Activated CD4-positive, CD25-positive, alpha-beta regulatory T cell (primary cell): ENCODE measurements around the gene HOXA1.
"Not testable (repeated sequence)": the region's sequence is repeated elsewhere in the genome, so short reads cannot be mapped to it uniquely, and the experiment has no call there.

Experiments
- DNase-seq, 4 experiments: peaks; one replicate each; lab custom pipeline; 2025; lab: John Stamatoyannopoulos, UW

HOXA1 gene

DNA sequence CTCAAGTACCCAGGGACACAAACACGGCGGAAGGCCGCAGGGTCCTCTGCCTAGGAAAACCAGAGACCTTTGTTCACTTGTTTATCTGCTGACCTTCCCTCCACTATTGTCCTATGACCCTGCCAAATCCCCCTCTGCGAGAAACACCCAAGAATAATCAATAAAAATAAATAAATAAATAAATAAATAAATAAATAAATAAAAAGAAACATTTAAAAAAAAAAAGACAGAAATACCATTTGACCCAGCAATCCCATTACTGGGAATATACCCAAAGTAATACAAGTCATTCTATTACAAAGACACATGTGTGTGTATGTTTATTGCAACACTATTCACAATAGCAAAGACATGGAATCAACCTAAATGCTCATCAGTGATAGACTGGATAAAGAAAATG is 49.8 kb downstream of the HOXA1 start:
- not testable (repeated sequence) for DNase-seq

DNA sequence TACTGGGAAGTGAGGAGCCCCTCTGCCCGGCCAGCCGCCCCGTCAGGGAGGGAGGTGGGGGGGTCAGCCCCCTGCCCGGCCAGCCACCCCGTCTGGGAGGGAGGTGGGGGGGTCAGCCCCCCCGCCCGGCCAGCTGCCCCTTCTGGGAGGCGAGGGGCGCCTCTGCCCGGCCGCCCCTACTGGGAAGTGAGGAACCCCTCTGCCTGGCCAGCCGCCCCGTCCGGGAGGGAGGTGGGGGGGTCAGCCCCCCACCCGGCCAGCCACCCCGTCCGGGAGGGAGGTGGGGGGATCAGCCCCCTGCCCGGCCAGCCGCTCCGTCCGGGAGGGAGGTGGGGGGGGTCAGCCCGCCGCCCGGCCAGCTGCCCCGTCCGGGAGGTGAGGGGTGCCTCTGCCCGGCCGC is 50.7 kb downstream of the HOXA1 start:
- DNase-seq, result not testable (repeated sequence)
